H1 (cell line): ENCODE results near the gene SLC25A21. TPM values are rescaled to one million over a fixed set of nuclear protein-coding genes. Genes with fewer than 3 reads are reported as not detected.

ENCODE experiments used
- CTCF ChIA-PET: fragments of 300-600 bp; sonication (Branson Sonifier 250); formaldehyde crosslinking; loops from one replicate; lab custom pipeline; 2021; ENCODE audit not compliant: partially characterized antibody; lab: Charles Lee
- POLR2A ChIA-PET: fragments of 300-600 bp; sonication (Branson Sonifier 250); formaldehyde crosslinking; loops from one replicate; lab custom pipeline; 2021; ENCODE audit warnings: inconsistent platforms; ENCODE audit not compliant: partially characterized antibody; lab: Charles Lee
- DNase-seq, 2 experiments: peaks; one replicate each; pipeline versions ENCODE4 v3.0.0 to v3.0.0-alpha.2; 2010 to 2022; ENCODE audit warnings: low spot score in 2 of 2, low read depth in 1 of 2, mixed read lengths in 1 of 2
- FAIRE-seq: peaks from 2 replicates; lab custom pipeline; 2011; peaks lifted over from hg19 to GRCh38; lab: Jason Lieb, UNC
- H2AFZ ChIP-seq: 2 replicates; pipeline ENCODE4 v1.8.1; 2012; ENCODE audit warnings: low read length, inconsistent platforms
- H2AK5ac ChIP-seq: 2 replicates; pipeline ENCODE4 v1.6.1; 2013; ENCODE audit warnings: low read depth, low read length
- H2BK120ac ChIP-seq: replicated peaks from 2 replicates; pipeline ENCODE3; 2013; ENCODE audit warnings: low read depth, low read length, inconsistent platforms
- H2BK12ac ChIP-seq: 2 replicates; pipeline ENCODE4 v1.6.1; 2013; ENCODE audit warnings: low read depth, low read length
- H2BK15ac ChIP-seq: 2 replicates; pipeline ENCODE4 v1.6.1; 2013; ENCODE audit warnings: low read length
- H2BK20ac ChIP-seq: 2 replicates; pipeline ENCODE4 v1.6.1; 2013; ENCODE audit warnings: low read length
- H2BK5ac ChIP-seq: 2 replicates; pipeline ENCODE4 v1.6.1; 2013; ENCODE audit warnings: low read depth, low read length
- H3K14ac ChIP-seq: 2 replicates; pipeline ENCODE4 v1.6.1; 2013; ENCODE audit warnings: inconsistent platforms; ENCODE audit not compliant: insufficient read length
- H3K18ac ChIP-seq: 2 replicates; pipeline ENCODE4 v1.6.1; 2013; ENCODE audit warnings: low read length; ENCODE audit errors: extremely low read depth
- H3K23ac ChIP-seq: 2 replicates; pipeline ENCODE4 v1.6.1; 2013; ENCODE audit warnings: inconsistent platforms; ENCODE audit not compliant: insufficient read length
- H3K23me2 ChIP-seq: 2 replicates; pipeline ENCODE4 v1.6.1; 2013; ENCODE audit warnings: low read depth, low read length
- H3K27ac ChIP-seq: 2 replicates; pipeline ENCODE4 v1.6.1; 2011; ENCODE audit warnings: low read depth, low read length, inconsistent platforms
- H3K27me3 ChIP-seq, 4 experiments: replicated peaks in 1 of 4; 1 replicate in 1 of 4; 2 replicates in 3 of 4; pipeline versions ENCODE4 v1.6.1 to v1.8.1; 2011 to 2013; ENCODE audit warnings: low read length in 3 of 4, mild to moderate bottlenecking in 3 of 4, inconsistent platforms in 2 of 4, mixed read lengths in 2 of 4, moderate library complexity in 1 of 4; ENCODE audit not compliant: control insufficient read depth in 3 of 4, insufficient read depth in 3 of 4; ENCODE audit errors: extremely low read depth in 1 of 4
- H3K36me3 ChIP-seq, 4 experiments: 2 replicates each; pipeline versions ENCODE4 v1.6.1 to v1.8.1; 2011 to 2013; ENCODE audit warnings: mild to moderate bottlenecking in 4 of 4, low read length in 3 of 4, moderate library complexity in 2 of 4, control low read depth in 1 of 4, inconsistent platforms in 1 of 4; ENCODE audit not compliant: insufficient read depth in 4 of 4, control insufficient read depth in 2 of 4
- H3K4ac ChIP-seq: replicated peaks from 2 replicates; pipeline ENCODE3; 2013; ENCODE audit warnings: low read length, low read depth, mixed read lengths, inconsistent platforms; ENCODE audit not compliant: insufficient read length
- H3K4me1 ChIP-seq, 4 experiments: replicated peaks in 1 of 4; 1 replicate in 1 of 4; 2 replicates in 3 of 4; pipeline versions ENCODE4 v1.6.1 to v1.8.1; 2011 to 2013; ENCODE audit warnings: low read length in 3 of 4, inconsistent platforms in 2 of 4, mixed read lengths in 1 of 4; ENCODE audit not compliant: insufficient read depth in 4 of 4, control insufficient read depth in 3 of 4
- H3K4me2 ChIP-seq, 2 experiments: 2 replicates each; pipeline versions ENCODE4 v1.6.1 to v1.8.1; 2011 to 2013; ENCODE audit warnings: low read depth in 2 of 2, low read length in 2 of 2, control low read depth in 1 of 2, inconsistent platforms in 1 of 2, mild to moderate bottlenecking in 1 of 2; ENCODE audit not compliant: insufficient read depth in 1 of 2
- H3K4me3 ChIP-seq, 4 experiments: fragments of 200-600, 300-600 bp in 1 of 4; sonication (generic), shearing (Covaris generic), sonication (Bioruptor Twin) in 1 of 4; 2 replicates each; pipeline versions ENCODE4 v1.5.1 to v1.8.1; 2011 to 2016; ENCODE audit warnings: low read length in 4 of 4, low read depth in 3 of 4, control low read depth in 2 of 4, inconsistent platforms in 2 of 4, mild to moderate bottlenecking in 2 of 4, mixed read lengths in 1 of 4, moderate library complexity in 1 of 4; ENCODE audit not compliant: insufficient read depth in 2 of 4; ENCODE audit errors: extremely low read depth in 1 of 4
- H3K56ac ChIP-seq: replicated peaks from 2 replicates; pipeline ENCODE3; 2013; ENCODE audit warnings: low read depth, mild to moderate bottlenecking, mixed read lengths, low read length, inconsistent platforms; ENCODE audit not compliant: insufficient read length
- H3K79me1 ChIP-seq: 2 replicates; pipeline ENCODE4 v1.6.1; 2013; ENCODE audit warnings: low read depth, low read length, control low read depth
- H3K79me2 ChIP-seq, 2 experiments: 2 replicates each; pipeline versions ENCODE4 v1.6.1 to v1.8.1; 2012 to 2013; ENCODE audit warnings: low read length in 2 of 2, mild to moderate bottlenecking in 2 of 2, inconsistent platforms in 1 of 2; ENCODE audit not compliant: insufficient read depth in 2 of 2, control insufficient read depth in 1 of 2
- H3K9ac ChIP-seq, 4 experiments: replicated peaks in 1 of 4; 1 replicate in 1 of 4; 2 replicates in 3 of 4; pipeline versions ENCODE4 v1.6.1 to v1.8.1; 2011 to 2013; ENCODE audit warnings: low read depth in 3 of 4, low read length in 3 of 4, control low read depth in 2 of 4, mild to moderate bottlenecking in 2 of 4, moderate library complexity in 2 of 4, inconsistent platforms in 1 of 4; ENCODE audit errors: extremely low read depth in 1 of 4
- H3K9me3 ChIP-seq, 2 experiments: 2 replicates each; pipeline versions ENCODE4 v1.6.1 to v1.8.1; 2012 to 2013; ENCODE audit warnings: mild to moderate bottlenecking in 2 of 2, moderate library complexity in 2 of 2, control low read depth in 1 of 2, inconsistent platforms in 1 of 2, low read depth in 1 of 2, low read length in 1 of 2, mixed read lengths in 1 of 2; ENCODE audit not compliant: insufficient read depth in 2 of 2
- H4K20me1 ChIP-seq, 2 experiments: replicated peaks in 1 of 2; 2 replicates each; pipeline versions ENCODE3 to v1.8.1; 2011 to 2013; ENCODE audit warnings: inconsistent platforms in 2 of 2, low read length in 2 of 2, mild to moderate bottlenecking in 1 of 2; ENCODE audit not compliant: insufficient read depth in 2 of 2, control insufficient read depth in 1 of 2
- H4K5ac ChIP-seq: 2 replicates; pipeline ENCODE4 v1.6.1; 2013; ENCODE audit warnings: low read length, low read depth, mixed read lengths, inconsistent platforms; ENCODE audit not compliant: insufficient read length
- H4K8ac ChIP-seq: 2 replicates; pipeline ENCODE4 v1.8.0; 2013; ENCODE audit warnings: mild to moderate bottlenecking, moderate library complexity, low read length, inconsistent platforms; ENCODE audit not compliant: insufficient read depth; ENCODE audit errors: extremely low read depth
- H4K91ac ChIP-seq: replicated peaks from 2 replicates; pipeline ENCODE3; 2013; ENCODE audit warnings: low read length, mixed read lengths, inconsistent platforms; ENCODE audit not compliant: insufficient read length
- BCL11A ChIP-seq, 2 experiments: IDR thresholded peaks; one replicate each; pipeline ENCODE4 v1.6.1; 2011; ENCODE audit warnings: low read depth in 2 of 2, low read length in 2 of 2, mild to moderate bottlenecking in 2 of 2
- BRCA1 ChIP-seq: IDR thresholded peaks from 2 replicates; pipeline ENCODE4 v1.6.1; 2012; ENCODE audit warnings: low read depth, low read length, improper control_type of control experiment
- CBX8 ChIP-seq: fragments of 300-800, 300-1000 bp; sonication (generic); IDR thresholded peaks from 2 replicates; pipeline ENCODE4 v1.7.1; 2016; ENCODE audit warnings: low read depth, low read length, borderline replicate concordance
- CREB1 ChIP-seq: IDR thresholded peaks from 2 replicates; pipeline ENCODE4 v1.6.1; 2012; ENCODE audit warnings: inconsistent platforms
- EGR1 ChIP-seq: IDR thresholded peaks from 2 replicates; pipeline ENCODE4 v1.6.1; 2011; ENCODE audit warnings: low read depth, low read length, borderline replicate concordance
- EP300 ChIP-seq, 2 experiments: IDR thresholded peaks; 1 replicate in 1 of 2; 2 replicates in 1 of 2; pipeline ENCODE4 v1.6.1; 2011 to 2012; ENCODE audit warnings: low read depth in 2 of 2, low read length in 2 of 2, mild to moderate bottlenecking in 2 of 2, borderline replicate concordance in 1 of 2, inconsistent platforms in 1 of 2, moderate library complexity in 1 of 2
- EZH2 ChIP-seq: fragments of 200-600 bp; sonication (generic); IDR thresholded peaks from 2 replicates; pipeline ENCODE4 v1.7.1; 2012; ENCODE audit warnings: low read depth, mild to moderate bottlenecking, moderate library complexity, low read length, inconsistent platforms; ENCODE audit not compliant: severe bottlenecking
- FOSL1 ChIP-seq: IDR thresholded peaks from 2 replicates; pipeline ENCODE4 v1.6.1; 2011; ENCODE audit warnings: mild to moderate bottlenecking, low read depth, low read length, moderate library complexity; ENCODE audit not compliant: insufficient read depth
- HDAC2 ChIP-seq, 2 experiments: fragments of 300-600 bp in 1 of 2; sonication (generic) in 1 of 2; IDR thresholded peaks; 2 replicates each; pipeline ENCODE4 v1.6.1; 2011 to 2012; ENCODE audit warnings: low read depth in 2 of 2, low read length in 2 of 2, mild to moderate bottlenecking in 2 of 2, moderate library complexity in 2 of 2, borderline replicate concordance in 1 of 2, inconsistent platforms in 1 of 2
- POLR2A ChIP-seq, 2 experiments: IDR thresholded peaks; 1 replicate in 1 of 2; 2 replicates in 1 of 2; pipeline ENCODE4 v1.6.1; 2011; ENCODE audit warnings: low read depth in 2 of 2, low read length in 2 of 2, mild to moderate bottlenecking in 2 of 2; ENCODE audit errors: control extremely low read depth in 1 of 2
- SAP30 ChIP-seq: fragments of 300-600 bp; sonication (generic); IDR thresholded peaks from 2 replicates; pipeline ENCODE4 v1.7.1; 2012; ENCODE audit warnings: low read length, moderate library complexity, mild to moderate bottlenecking, inconsistent platforms; ENCODE audit not compliant: insufficient read depth, insufficient replicate concordance
- SIRT6 ChIP-seq: IDR thresholded peaks from one replicate; pipeline ENCODE4 v1.7.1; 2012; ENCODE audit warnings: low read length, inconsistent platforms
- SUZ12 ChIP-seq: fragments of 200-600 bp; sonication (generic); IDR thresholded peaks from 2 replicates; pipeline ENCODE4 v1.6.1; 2012; ENCODE audit warnings: mild to moderate bottlenecking, inconsistent platforms, low read length, moderate library complexity, mixed read lengths
- TBP ChIP-seq: IDR thresholded peaks from 2 replicates; pipeline ENCODE4 v1.6.1; 2011; ENCODE audit warnings: low read depth, low read length, improper control_type of control experiment
- WGBS, 2 experiments: shearing (Covaris generic) in 1 of 2; methylation state at CpG; one replicate each; pipeline versions ENCODE4 v1.1.6 to v1.1.7; 2013 to 2015; ENCODE audit warnings: low lambda C conversion rate in 2 of 2, mixed read lengths in 2 of 2, inconsistent platforms in 1 of 2, low coverage in 1 of 2, missing lambda C conversion rate in 1 of 2; ENCODE audit not compliant: insufficient replicate concordance in 2 of 2, insufficient coverage in 1 of 2, insufficient read length in 1 of 2; ENCODE audit errors: extremely low coverage in 1 of 2, missing lambda C conversion rate in 1 of 2; 5-methylcytosine and 5-hydroxymethylcytosine counted together
- polyA plus RNA-seq, 7 experiments: library from polyadenylated mRNA; depleted of rRNA in 3 of 7; stranded (reverse) in 5 of 7; unstranded in 2 of 7; fragments of >200 nt in 5 of 7; fragments of 200-250 nt in 2 of 7; gene quantifications; 1 replicate in 5 of 7; 2 replicates in 1 of 7; 4 replicates in 1 of 7; pipeline versions ENCODE4 v1.2.1 to v1.2.3, GENCODE V29; 2011 to 2013; ENCODE audit warnings: missing spikeins in 2 of 7, mixed read lengths in 2 of 7
- total RNA-seq: library from RNA; stranded (reverse); fragmentation: NEBNext Ultra II Directional; extraction: Animal tissue kit (Norgen Biotek cat#: 25700); gene quantifications from 2 replicates; pipeline ENCODE4 v1.2.1, GENCODE V29; 2021

Gene SLC25A21
- total and polyA plus RNA-seq, 2 of the 8 experiments (the other 6 are each of a cell fraction or from before 2014, with no cell fraction given): 6.9 to 15.7 TPM

DNA sequence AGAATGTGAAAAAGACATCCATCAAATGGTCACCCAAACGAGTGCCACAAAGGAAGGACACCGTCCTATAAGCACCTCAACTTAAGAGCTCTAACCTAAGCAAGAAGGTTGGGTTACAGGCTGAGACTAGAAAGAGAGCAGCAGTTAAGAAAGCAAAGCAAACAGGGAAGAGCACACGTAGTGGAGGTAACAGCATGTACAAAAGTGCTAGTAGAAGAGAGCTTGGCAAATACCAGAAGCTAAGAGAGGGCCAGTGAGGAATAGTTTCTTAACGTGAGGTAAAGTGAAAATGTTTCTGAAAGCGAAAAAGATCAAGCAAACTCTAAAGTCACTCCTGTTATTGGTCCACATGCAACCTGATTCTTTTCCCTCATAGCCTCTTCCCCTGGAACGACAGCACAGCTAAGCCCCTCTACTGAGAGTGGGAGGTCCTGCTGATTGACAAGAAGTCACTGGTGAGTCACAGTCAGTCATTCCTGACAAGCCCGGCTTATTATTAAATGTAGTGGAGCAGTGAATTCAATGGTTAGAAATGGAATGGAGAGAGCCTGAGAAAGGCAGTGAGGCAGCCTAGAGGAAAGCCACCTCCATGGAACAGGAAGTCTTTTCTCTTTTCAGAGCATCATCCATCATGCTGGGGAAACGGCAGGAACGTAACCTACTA, 204.4 kb downstream of the SLC25A21 start:
- no peak overlapping the region for H4K8ac ChIP-seq
- H2BK5ac ChIP-seq: no peak overlapping the region
- H3K36me3 ChIP-seq: no peaks in the 10 kb centered on the region
- no peak overlapping the region for H2BK12ac ChIP-seq
- DNase-seq: no peak
- no peaks in the 10 kb centered on the region for H3K79me2 ChIP-seq
- H3K27ac ChIP-seq: no peak overlapping the region
- no peaks in the 10 kb centered on the region for H3K23me2 ChIP-seq
- H4K91ac ChIP-seq: no peak overlapping the region
- peaks cover 0 to 2% of the 10 kb centered on the region in 2 experiments for H4K20me1 ChIP-seq
- H3K27me3 ChIP-seq: no peaks in the 10 kb centered on the region
- no peaks in the 10 kb centered on the region for H3K4me1 ChIP-seq
- peak; percentile 45 for FAIRE-seq
- no peaks in the 10 kb centered on the region for H3K79me1 ChIP-seq
- ChIA-PET POLR2A (no interaction called here), CTCF (interaction anchor here (0.6 to 1.4 kb wide), 4 partner anchors 11 to 182 kb away, joined by 3 to 4 read pairs (median 4); no protein-coding TSS in a partner anchor)
- H4K5ac ChIP-seq: no peak overlapping the region
- H3K4me3 ChIP-seq: no peak overlapping the region
- no peak overlapping the region for H2AFZ ChIP-seq
- H3K9me3 ChIP-seq: no peaks in the 10 kb centered on the region
- H2BK15ac ChIP-seq: no peak overlapping the region
- H2BK120ac ChIP-seq: no peak overlapping the region
- no peak overlapping the region for H3K4me2 ChIP-seq
- no peak overlapping the region for H3K4ac ChIP-seq
- H2BK20ac ChIP-seq: no peak overlapping the region
- H3K9ac ChIP-seq: no peak overlapping the region
- no peak overlapping the region for H3K14ac ChIP-seq
- no peak overlapping the region for H3K56ac ChIP-seq
- H3K18ac ChIP-seq: no peak overlapping the region
- no peak overlapping the region for H2AK5ac ChIP-seq
- WGBS, 2 experiments: 84% methylated on average over 9 of the region's 9 CpGs; no CpG with 5 or more reads in 1 of the 2 experiments
- H3K23ac ChIP-seq: no peak overlapping the region
- TF ChIP-seq TBP (no peak), BCL11A (IDR thresholded peaks at IDR 0.05; ENCODE audit: low read depth in 2 of 2, low read length in 2 of 2) (no peak), SIRT6 (no peak), SUZ12 (no peak), CBX8 (no peak), HDAC2 (IDR thresholded peaks at IDR 0.05; ENCODE audit: borderline replicate concordance in 1 of 2, low read depth in 2 of 2, low read length in 2 of 2) (no peak), SAP30 (no peak), EP300 (IDR thresholded peaks at IDR 0.05; ENCODE audit: borderline replicate concordance in 1 of 2, low read depth in 2 of 2, low read length in 2 of 2) (no peak), CREB1 (no peak), POLR2A (IDR thresholded peaks at IDR 0.05; ENCODE audit: control extremely low read depth in 1 of 2, low read depth in 2 of 2, low read length in 2 of 2) (no peak), FOSL1 (no peak), EZH2 (no peak), BRCA1 (no peak), EGR1 (no peak)
